Right lobe of liver (tissue), 6 donors: ENCODE results near the gene ANKRD33B. TPM values are rescaled to one million over a fixed set of nuclear protein-coding genes. Genes with fewer than 3 reads are reported as not detected.
A peak's percentile ranks its signal among the peaks of the same experiment; 100 is the strongest.

ENCODE experiments used
- ATAC-seq, 4 donors: fragments of 200-7000 bp; cut with Tn5 transposase; one replicate each; pipeline ENCODE4 v1.9.1; 2020; ENCODE audit warnings: mild to moderate bottlenecking in 4 of 4, moderate library complexity in 4 of 4
- DNase-seq, 3 donors: peaks; one replicate each; pipeline ENCODE4 v3.0.0-alpha.2; 2020
- H3K27ac ChIP-seq, 3 donors: fragments of 200-600 bp; one replicate each; pipeline ENCODE4 v1.8.0; 2022
- H3K27me3 ChIP-seq, 2 donors: fragments of 200-600 bp; one replicate each; pipeline ENCODE4 v1.8.0; 2022
- H3K36me3 ChIP-seq, 4 donors: fragments of 200-600 bp; sonication (generic) in 1 of 4; one replicate each; pipeline versions ENCODE4 v1.5.1 to v1.8.0; 2017 to 2022; ENCODE audit warnings: control low read depth in 1 of 4
- H3K4me1 ChIP-seq, 4 donors: fragments of 200-600 bp; sonication (generic) in 1 of 4; one replicate each; pipeline versions ENCODE4 v1.5.1 to v1.8.0; 2017 to 2022; ENCODE audit warnings: control low read depth in 1 of 4
- H3K4me3 ChIP-seq, 3 donors: fragments of 200-600 bp; one replicate each; pipeline ENCODE4 v1.8.0; 2022
- H3K9me3 ChIP-seq, 4 donors: fragments of 200-600 bp; sonication (generic) in 1 of 4; one replicate each; pipeline versions ENCODE4 v1.5.1 to v1.8.0; 2017 to 2022; ENCODE audit warnings: control low read depth in 1 of 4
- CTCF ChIP-seq, 4 donors: fragments of 200-600 bp in 3 of 4; fragments of 450-650 bp in 1 of 4; IDR thresholded peaks; one replicate each; pipeline versions ENCODE4 v1.5.1 to v1.8.0; 2016 to 2022; ENCODE audit warnings: antibody characterized with exemption in 4 of 4, mild to moderate bottlenecking in 2 of 4
- POLR2A ChIP-seq: fragments of 450-650 bp; IDR thresholded peaks from one replicate; pipeline ENCODE4 v1.6.1; 2017; ENCODE audit warnings: antibody characterized with exemption, mild to moderate bottlenecking
- WGBS: methylation state at CpG from one replicate; pipeline ENCODE4 v1.1.6; 2018; ENCODE audit warnings: low coverage, low lambda C conversion rate; ENCODE audit not compliant: insufficient coverage; ENCODE audit errors: missing lambda C conversion rate; 5-methylcytosine and 5-hydroxymethylcytosine counted together
- intact Hi-C, 2 donors: fragments of 100-400 bp; cut with DNase I; formaldehyde crosslinking; loops; one replicate each; pipeline versions ENCODE4 v1.11.2 to v1.14.1; 2022
- total RNA-seq, 6 experiments: library from RNA; depleted of rRNA in 2 of 6; stranded (reverse); fragments of >200 nt in 2 of 6; fragmentation: NEBNext Ultra II Directional in 3 of 6; extraction: Animal tissue kit (Norgen Biotek cat#: 25700) in 3 of 6; gene quantifications; one replicate each; pipeline versions ENCODE4 v1.1.0 to v1.2.4, GENCODE V29; 2016 to 2023
- donor health status: DM: no; HTN: yes; CAD: no.
- donor health status: DM: no; HTN: no; CAD: no.
- donor health status: DM: no; HTN: no; CAD: no.
- donor health status: DM: no; HTN: yes; CAD: no.
- donor health status: DM: no; HTN: yes; CAD: no.

ANKRD33B gene
- total RNA-seq, 6 experiments from 2014 or later: 0.16 to 1.3 (median 0.29) TPM

- intact Hi-C loops: no loop called here
- no peaks in the 10 kb centered on the region for H3K9me3 ChIP-seq
- H3K27me3 ChIP-seq: no peaks in the 10 kb centered on the region
- TF ChIP-seq POLR2A: no peak
- TF ChIP-seq CTCF (IDR thresholded peaks at IDR 0.05): no peak
- no peaks in the 10 kb centered on the region for H3K36me3 ChIP-seq
- ATAC-seq (no peak), DNase-seq (peak in 1 of 3 donors; percentile 10)
- H3K4me3 ChIP-seq: no peak overlapping the region
- H3K27ac ChIP-seq: no peak overlapping the region
- no peaks in the 10 kb centered on the region for H3K4me1 ChIP-seq
These were observed 28.7 kb downstream of the ANKRD33B start for GRCh38 chr5:10592601-10593000.

GRCh38 chr5:10593531-10594181 is 29.8 kb downstream of the ANKRD33B start:
- TF ChIP-seq CTCF (IDR thresholded peaks at IDR 0.05): no peak
- no peak for TF ChIP-seq POLR2A
- H3K4me1 ChIP-seq: no peaks in the 10 kb centered on the region
- intact Hi-C loops: no loop called here
- peak in 1 of 3 donors; percentile 37 for DNase-seq
- no peak for ATAC-seq
- no peaks in the 10 kb centered on the region for H3K36me3 ChIP-seq
- H3K4me3 ChIP-seq: no peak overlapping the region
- WGBS: 78% methylated on average over 7 of the region's 7 CpGs
- H3K27ac ChIP-seq: no peak overlapping the region
- H3K9me3 ChIP-seq: no peaks in the 10 kb centered on the region
- no peaks in the 10 kb centered on the region for H3K27me3 ChIP-seq

GRCh38 chr5:10594591-10595210 is 30.8 kb downstream of the ANKRD33B start:
- H3K4me1 ChIP-seq: no peaks in the 10 kb centered on the region
- no peak overlapping the region for H3K4me3 ChIP-seq
- H3K27ac ChIP-seq: no peak overlapping the region
- no peaks in the 10 kb centered on the region for H3K9me3 ChIP-seq
- peak in 1 of 3 donors; percentile 33 for DNase-seq
- TF ChIP-seq POLR2A (no peak), CTCF (IDR thresholded peaks at IDR 0.05) (no peak)
- intact Hi-C loops: no loop called here
- 83% methylated on average over 10 of the region's 11 CpGs for WGBS
- no peaks in the 10 kb centered on the region for H3K36me3 ChIP-seq
- no peaks in the 10 kb centered on the region for H3K27me3 ChIP-seq
- ATAC-seq: no peak

GRCh38 chr5:10595293-10595671 is 31.4 kb downstream of the ANKRD33B start:
- Histone ChIP-seq H3K36me3 (no peaks in the 10 kb centered on the region), H3K27ac (peak overlapping the region in 1 of 3 donors; percentile 54), H3K9me3 (no peaks in the 10 kb centered on the region), H3K27me3 (no peaks in the 10 kb centered on the region), H3K4me1 (no peaks in the 10 kb centered on the region), H3K4me3 (no peak overlapping the region)
- intact Hi-C loops: no loop called here
- WGBS: 92% methylated on average over 4 of the region's 6 CpGs
- ATAC-seq (no peak), DNase-seq (no peak)
- TF ChIP-seq POLR2A: no peak
- no peak for TF ChIP-seq CTCF (IDR thresholded peaks at IDR 0.05)
